ENCODE data around the gene SUN1. TPM values are rescaled to one million over a fixed set of nuclear protein-coding genes. Genes with fewer than 3 reads are reported as not detected.

SUN1 gene
- total and polyA plus RNA-seq, 8 donors: 101 to 182 (median 154) TPM

GRCh38 chr7:894927-895450, 62.7 kb downstream of the SUN1 start:
- TF ChIP-seq CTCF (IDR thresholded peaks at IDR 0.05): no peak
- peaks cover 0 to 88% of the 10 kb centered on the region in 2 donors for H3K36me3 ChIP-seq

GRCh38 chr7:895451-896052, 63.3 kb downstream of the SUN1 start:
- no peak for TF ChIP-seq CTCF (IDR thresholded peaks at IDR 0.05)
- Histone ChIP-seq H3K4me1 (peaks cover 0 to 10% of the 10 kb centered on the region in 2 donors), H3K9me3 (no peaks in the 10 kb centered on the region), H3K27me3 (no peaks in the 10 kb centered on the region), H3K27ac (no peak overlapping the region), H3K4me3 (no peak overlapping the region), H3K36me3 (peaks cover 0 to 87% of the 10 kb centered on the region in 2 donors)
- intact Hi-C loops (cut with DNase I): no loop called here
- DNase-seq (peak in 1 of 4 donors; percentile 82), ATAC-seq (no peak)

More at GRCh38 chr7:894927-895450, 62.7 kb downstream of the SUN1 start:
- ATAC-seq (no peak), DNase-seq (peak in 1 of 4 donors; percentile 61)
- Histone ChIP-seq H3K27ac (no peak overlapping the region), H3K4me3 (no peak overlapping the region), H3K4me1 (peaks cover 0 to 10% of the 10 kb centered on the region in 2 donors), H3K27me3 (no peaks in the 10 kb centered on the region), H3K9me3 (no peaks in the 10 kb centered on the region)
- intact Hi-C loops (cut with DNase I): no loop called here

GRCh38 chr7:896346-897075, 64.2 kb downstream of the SUN1 start:
- Histone ChIP-seq H3K9me3 (no peaks in the 10 kb centered on the region), H3K27me3 (no peaks in the 10 kb centered on the region), H3K36me3 (peaks cover 0 to 78% of the 10 kb centered on the region in 2 donors), H3K27ac (no peak overlapping the region), H3K4me1 (peaks cover 0 to 15% of the 10 kb centered on the region in 2 donors), H3K4me3 (no peak overlapping the region)
- ATAC-seq (no peak), DNase-seq (peak in 1 of 4 donors; percentile 77)
- no peak for TF ChIP-seq CTCF (IDR thresholded peaks at IDR 0.05)
- intact Hi-C loops (cut with DNase I): no loop called here

GRCh38 chr7:897086-897485, 64.8 kb downstream of the SUN1 start:
- no peak for ATAC-seq
- peaks cover 0 to 72% of the 10 kb centered on the region in 2 donors for H3K36me3 ChIP-seq

More at GRCh38 chr7:897086-897485, 64.8 kb downstream of the SUN1 start:
- no peaks in the 10 kb centered on the region for H3K27me3 ChIP-seq
- intact Hi-C loops (cut with DNase I): no loop called here
- peak in 1 of 4 donors; percentile 61 for DNase-seq
- no peaks in the 10 kb centered on the region for H3K9me3 ChIP-seq
- no peak for TF ChIP-seq CTCF (IDR thresholded peaks at IDR 0.05)
- H3K27ac ChIP-seq: no peak overlapping the region
- H3K4me3 ChIP-seq: no peak overlapping the region
- peaks cover 0 to 19% of the 10 kb centered on the region in 2 donors for H3K4me1 ChIP-seq
